GM19043 (cell line): ENCODE results near the gene KANK2.
"Not testable (repeated sequence)": the region's sequence is repeated elsewhere in the genome, so short reads cannot be mapped to it uniquely, and the experiment has no call there.

Experiments used
- ATAC-seq: cut with Tn5 transposase; IDR thresholded peaks from one replicate; pipeline ENCODE4 v1.9.1; 2021; ENCODE audit warnings: low read depth; ENCODE audit not compliant: unreplicated experiment

KANK2 gene

DNA sequence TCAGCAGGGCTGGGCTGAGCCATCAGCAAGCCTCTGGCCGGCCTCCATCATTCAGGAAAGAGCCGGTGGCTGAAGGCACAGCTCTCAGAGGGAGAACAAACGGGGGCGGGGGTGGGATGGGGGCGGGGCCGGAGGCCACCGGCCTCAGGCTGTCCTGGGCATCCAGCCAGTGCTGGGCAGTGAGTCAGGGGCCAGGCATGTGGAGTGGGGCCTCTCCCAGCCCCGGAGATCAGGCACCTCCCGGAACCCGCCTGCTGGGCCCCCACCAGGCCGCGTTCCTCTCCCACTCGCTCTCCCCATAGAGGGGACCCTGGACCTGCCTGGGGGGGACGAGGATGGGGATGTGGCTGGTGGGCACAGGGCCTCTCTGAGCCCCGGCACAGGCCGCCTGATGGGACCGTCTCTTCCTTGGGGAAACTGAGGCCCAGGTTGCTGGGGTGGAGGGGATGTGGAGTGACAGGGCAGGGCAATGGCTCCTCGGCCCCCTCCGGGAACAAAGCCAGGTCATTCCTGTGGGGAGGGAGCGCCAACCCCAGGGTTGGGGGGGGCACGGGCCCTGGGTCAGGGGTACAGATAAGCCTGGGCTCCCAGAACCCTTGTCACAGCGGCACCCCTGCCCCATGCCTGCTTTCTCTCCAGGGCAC is 54.7 kb downstream of the KANK2 start:
- no peak for ATAC-seq

DNA sequence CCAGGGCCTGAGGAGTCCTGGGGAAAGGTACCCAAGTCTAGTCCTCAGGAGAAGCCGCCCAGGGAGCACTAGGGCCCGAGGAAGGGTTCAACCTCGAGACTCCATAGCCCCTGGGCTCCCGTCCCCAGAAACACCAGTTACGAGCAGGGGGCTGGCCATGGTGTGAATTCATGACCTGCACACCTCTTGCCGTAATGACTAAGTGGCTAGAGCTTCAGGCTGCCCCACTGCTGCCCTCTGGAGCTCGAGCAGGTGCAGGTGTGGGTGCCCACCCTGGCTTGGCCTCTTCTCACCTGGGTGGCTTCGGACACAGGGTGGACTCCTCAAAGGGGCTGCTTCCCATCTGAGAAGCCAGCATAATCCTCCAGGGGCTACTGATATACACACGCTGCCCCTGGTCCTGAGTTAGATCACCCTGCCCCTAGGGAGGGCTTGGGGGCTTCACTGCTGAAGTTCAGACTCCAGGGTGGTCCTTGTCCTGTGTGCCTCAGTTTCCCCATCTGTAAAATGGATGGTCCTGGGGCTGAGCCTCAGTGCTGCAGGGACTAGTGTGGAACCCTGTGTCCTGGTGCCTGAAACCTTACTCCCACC is 55.3 kb downstream of the KANK2 start:
- ATAC-seq: no peak

DNA sequence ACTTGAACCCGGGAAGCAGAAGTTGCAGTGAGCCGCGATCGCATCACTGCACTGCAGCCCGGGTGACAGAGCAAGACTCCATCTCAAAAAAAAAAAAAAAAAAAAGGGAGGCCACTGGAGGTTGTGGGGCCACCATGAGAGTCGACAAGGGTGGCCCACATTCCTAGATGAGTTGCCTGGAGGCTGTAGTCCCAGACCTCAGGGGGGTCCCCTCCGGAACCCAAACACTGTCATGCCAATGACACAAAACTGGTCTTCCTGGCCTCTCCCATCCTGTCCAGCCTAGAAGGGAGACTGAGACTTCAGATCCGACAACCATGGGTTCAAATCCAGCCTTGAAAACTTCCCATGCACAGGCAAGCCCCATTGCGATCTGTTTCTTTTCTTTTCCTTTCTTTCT is 56.4 kb downstream of the KANK2 start:
- ATAC-seq: no peak

DNA sequence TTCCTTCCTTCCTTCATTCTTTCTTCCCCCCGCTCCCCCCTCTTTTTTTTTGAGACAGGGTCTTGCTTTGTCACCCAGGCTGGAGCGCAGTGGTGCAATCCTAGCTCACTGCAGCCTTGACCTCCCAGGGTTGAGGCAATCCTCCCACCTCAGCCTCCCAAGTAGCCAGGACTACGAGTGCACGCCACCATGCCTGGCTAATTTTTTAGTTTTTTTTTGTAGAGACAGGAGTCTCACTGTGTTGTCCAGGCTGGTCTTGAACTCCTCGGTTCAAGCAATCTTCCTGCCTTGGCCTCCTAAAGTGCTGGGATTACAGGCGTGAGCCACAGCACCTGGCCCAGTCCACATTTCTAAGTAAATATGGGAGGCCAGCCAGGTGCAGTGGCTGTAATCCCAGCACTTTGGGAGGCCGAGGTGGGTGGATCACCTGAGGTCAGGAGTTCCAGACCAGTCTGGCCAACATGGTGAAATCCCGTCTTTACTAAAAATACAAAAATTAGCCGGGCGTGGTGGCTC is 57.3 kb downstream of the KANK2 start:
- ATAC-seq: not testable (repeated sequence)

DNA sequence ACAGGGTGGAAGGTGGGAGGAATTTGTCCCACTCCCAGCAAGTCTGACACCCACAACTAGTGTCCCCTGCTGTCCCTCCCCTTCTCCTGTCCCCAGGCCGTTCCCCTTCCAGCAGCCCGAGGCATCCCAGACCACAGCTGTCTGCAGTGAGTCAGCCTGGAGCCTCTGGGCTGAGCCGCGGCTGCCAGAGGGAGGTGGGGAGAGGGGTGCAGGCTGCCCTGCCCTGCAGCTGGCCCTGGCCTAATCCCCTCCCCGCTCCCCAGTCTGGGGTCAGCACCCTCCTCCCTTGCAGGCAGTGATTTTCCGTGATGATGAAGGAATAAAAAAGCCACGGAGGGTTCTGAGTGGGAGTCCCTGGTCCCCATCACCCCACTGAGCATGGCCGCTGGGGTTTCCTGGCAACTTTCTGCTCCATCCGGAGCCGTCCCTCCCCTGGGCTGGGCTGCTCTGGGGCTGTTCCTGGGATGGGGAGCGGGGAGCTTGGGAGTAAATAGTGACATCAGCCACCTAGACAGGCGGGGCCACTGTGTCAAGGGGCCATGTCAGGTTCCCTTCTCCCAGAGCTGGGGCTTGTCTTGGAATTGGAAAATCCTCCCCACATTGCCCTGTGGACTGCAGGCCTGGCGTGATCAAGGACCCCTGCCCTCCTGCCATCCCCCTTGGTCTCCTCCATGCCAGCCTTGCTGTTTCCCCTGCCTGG is 58.6 kb downstream of the KANK2 start:
- ATAC-seq: no peak

DNA sequence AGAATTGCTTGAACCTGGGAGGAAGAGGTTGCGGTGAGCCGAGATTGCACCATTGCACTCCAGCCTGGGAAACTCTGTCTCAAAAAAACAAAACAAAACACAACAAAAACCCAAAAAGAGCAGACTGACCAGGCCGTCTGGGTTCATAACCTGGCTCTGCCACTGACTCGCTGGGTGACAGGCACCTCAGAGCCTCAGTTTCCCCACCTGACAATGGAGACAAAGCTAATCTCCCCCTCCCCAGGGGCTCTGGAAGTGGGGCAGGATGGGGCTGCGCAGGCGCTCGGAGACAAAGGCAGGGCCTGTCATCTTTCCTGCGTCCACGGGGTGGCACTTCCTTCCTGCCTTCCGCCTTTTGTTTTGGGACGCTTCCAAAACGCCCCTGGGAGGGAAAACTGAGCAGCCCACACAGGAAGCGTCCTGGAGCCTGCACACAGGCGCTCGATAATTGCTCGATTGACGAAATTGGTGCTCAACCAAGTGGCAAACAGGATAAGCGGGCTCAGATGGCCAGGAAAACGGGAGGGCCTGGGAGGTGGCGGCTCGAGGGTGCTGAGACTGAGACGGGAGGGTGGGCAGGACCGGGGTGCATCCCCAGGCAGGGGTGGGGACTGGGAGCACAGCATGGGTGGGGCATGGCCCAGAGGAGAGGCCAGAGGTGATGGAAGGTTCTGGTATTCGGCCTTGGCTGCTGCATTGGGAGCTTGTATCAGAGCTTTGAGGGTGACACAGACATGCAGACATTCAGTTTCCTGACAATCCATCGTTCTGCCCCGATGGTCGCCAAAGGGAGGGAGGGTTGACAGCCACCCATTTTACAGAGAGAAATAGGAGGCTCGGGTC is 59.6 kb downstream of the KANK2 start:
- no peak for ATAC-seq

DNA sequence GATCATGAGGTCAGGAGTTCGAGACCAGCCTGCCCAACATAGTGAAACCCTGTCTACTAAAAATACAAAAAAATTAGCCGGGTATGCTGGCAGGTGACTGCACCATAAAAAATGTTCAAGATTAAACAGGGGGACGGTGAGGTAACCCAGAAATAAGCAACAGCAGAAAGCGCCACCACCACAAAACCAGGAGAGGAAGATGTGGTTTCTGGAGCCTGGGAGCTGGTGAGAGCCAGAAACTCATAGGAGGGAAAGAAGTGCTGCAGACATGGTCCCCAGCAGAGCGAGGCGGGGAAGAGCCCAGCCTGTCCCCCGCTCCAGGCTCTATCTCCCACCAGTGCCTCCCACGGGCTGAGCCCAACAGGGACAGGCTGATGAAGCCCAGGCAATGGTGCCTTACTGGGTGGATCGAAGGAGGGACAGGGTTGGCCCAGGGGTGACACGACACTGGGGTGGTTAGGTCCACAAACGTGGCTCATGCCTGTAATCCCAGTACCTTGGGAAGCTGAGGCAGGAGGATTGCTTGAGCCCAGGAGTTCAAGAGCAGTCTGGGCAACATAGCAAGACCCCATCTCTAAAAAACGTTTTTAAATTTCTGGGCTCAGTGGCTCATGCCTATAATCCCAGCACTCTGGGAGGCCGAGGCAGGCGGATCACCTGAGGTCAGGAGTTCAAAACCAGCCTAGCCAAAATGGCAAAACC is 60.8 kb downstream of the KANK2 start:
- ATAC-seq: no peak

DNA sequence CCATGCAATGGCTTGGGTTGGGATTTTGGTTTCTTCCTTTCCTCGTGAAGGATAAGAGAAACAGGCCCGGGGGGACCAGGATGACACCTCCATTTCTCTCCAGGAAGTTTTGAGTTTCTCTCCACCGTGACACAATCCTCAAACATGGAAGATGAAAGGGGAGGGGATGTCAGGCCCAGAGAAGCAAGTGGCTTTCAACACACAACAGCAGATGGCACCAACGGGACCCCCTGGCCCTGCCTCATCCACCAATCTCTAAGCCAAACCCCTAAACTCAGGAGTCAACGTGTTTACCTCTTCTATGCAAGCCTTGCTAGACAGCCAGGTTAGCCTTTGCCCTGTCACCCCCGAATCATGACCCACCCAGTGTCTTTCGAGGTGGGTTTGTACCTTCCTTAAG is 65.9 kb downstream of the KANK2 start:
- no peak for ATAC-seq

DNA sequence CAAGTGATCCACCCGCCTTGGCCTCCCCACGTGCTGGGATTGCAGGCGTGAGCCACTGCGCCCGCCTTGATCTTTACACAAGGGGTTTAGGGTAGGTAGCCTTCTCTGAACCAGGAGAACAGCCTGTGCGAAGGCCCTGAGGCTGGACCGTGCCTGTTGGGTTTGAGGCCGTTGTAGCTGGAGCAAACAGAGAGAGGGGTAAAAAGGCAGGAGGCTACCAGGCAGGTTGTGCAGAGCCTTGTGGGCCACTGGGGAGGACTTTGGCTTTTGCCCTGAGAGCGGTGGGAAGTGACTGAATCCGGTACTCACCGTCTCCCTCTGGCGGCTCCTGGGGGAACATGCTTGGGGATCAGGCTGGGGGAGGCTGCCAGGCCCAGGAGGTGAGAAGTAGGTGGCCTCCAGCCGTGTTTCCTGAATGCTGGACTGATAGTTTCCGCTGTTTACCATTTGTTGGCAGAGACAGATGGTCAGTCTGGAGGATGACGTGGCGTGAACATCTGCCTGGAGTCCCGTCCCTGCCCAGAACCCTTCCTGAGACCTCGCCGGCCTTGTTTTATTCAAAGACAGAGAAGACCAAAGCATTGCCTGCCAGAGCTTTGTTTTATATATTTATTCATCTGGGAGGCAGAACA is 66.4 kb downstream of the KANK2 start:
- no peak for ATAC-seq

DNA sequence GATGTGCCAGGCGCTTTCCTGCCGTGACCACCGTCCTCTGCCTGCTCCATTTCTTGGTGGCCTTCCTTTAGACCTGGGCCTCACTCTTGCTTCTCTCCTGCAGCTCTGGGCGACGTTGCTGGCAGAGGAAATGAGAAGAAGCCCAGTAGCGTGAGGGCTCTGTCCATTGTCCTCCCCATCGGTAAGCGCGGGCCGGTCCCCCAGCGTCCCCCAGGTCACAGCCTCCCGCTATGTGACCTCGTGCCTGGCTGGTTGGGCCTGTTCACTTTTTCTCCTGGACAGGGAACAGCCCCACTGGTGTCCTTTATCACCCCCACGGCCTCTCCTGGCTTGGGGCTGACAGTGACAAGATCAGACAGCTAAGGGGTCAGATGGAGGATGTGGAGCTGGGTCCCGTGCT is 69.4 kb downstream of the KANK2 start:
- ATAC-seq: no peak

DNA sequence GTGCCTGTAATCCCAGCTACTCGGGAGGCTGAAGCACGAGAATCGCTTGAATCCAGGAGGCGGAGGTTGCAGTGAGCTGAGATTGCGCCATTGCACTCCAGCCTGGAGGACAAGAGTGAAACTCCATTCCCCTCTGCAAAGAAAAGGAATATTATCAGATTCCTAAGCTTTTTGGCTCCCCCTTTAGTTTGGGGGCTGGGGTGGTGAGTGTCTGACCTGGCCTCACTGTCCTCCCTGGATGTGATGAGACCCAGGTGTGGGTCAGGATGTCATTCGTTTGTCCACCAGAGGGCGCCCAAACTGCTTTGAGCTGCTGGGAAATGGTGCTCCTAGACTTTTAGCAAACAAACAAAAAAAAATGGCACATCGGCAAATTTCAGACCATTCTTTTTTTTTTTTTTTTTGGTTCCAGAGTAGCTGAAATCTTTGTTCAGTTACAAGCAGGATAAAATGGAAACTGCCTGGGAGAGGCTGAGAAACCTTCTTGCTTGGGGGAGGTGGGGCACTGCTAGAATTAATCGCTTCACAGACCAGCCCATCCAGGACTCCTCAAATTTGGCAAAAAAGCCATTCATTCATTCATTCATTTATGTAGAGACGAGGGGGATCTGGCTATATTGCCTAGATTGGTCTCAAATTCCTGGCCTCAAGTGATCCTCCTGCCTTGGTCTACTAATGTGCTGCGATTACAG is 71.2 kb downstream of the KANK2 start:
- no peak for ATAC-seq

DNA sequence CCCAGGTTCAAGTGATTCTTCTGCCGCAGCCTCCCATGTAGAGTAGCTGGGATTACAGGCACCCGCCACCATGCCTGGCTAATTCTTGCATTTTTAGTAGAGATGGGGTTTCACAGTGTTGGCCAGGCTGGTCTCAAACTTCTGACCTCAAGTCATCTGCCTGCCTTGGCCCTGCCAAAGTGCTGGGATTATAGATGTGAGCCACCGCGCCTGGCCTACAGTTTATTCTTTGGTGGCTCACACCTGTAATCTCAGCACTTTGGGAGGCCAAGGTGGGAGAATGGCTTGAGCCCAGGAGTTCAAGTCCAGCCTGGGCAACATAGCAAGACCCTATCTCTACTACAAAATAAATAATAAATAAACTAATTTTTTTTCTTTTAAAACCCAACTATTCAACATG is 73.2 kb downstream of the KANK2 start:
- ATAC-seq: not testable (repeated sequence)

DNA sequence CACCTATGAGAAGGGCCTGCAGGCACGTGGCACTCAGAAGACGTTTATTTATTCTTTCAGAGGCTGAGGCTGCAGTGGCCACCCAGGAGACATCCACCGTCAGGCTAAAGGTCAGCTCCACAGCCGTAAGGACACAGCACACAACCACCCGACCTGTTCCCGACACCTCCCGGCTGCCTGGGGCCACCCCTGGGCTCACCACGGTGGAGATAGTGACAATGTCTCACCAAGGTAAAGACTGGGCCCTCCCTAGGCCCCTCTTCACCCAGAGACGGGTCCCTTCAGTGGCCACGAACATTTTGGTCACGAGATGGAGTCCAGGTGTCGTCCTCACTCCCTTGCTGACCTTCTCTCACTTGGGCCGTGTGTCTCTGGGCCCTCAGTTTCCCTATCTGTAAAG is 74.2 kb downstream of the KANK2 start:
- no peak for ATAC-seq

DNA sequence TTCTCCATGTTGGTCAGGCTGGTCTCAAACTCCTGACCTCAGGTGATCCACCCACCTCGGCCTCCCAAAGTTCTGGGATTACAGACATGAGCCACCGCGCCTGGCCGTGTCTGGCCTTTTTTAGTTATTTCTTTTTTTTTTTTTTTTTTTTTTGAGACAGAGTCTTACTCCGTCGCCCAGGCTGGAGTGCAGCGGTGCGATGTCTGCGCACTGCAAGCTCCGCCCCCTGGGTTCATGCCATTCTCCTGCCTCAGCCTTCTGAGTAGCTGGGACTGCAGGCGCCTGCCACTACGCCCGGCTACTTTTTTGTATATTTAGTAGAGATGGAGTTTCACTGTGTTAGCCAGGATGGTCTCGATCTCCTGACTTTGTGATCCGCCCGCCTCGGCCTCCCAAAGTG is 75.4 kb downstream of the KANK2 start:
- not testable (repeated sequence) for ATAC-seq

DNA sequence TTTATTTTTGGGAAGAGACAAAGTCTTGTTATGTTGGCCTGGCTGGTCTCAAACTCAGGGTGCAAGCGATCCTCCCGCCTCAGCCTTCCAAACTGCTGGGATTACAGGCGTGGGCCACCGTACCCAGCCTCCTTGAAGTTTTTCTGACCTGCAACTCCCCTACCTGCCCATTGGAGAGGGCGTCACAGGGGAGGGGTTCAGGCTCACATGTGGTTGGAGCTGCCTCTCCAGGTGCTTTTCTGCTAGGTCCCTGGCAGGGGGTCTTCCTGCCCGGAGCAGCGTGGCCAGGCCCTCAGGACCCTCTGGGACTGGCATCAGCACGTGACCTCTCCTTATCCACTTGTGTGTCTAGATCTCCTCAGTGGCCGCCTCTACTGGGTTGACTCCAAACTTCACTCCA is 80.8 kb downstream of the KANK2 start:
- no peak for ATAC-seq

DNA sequence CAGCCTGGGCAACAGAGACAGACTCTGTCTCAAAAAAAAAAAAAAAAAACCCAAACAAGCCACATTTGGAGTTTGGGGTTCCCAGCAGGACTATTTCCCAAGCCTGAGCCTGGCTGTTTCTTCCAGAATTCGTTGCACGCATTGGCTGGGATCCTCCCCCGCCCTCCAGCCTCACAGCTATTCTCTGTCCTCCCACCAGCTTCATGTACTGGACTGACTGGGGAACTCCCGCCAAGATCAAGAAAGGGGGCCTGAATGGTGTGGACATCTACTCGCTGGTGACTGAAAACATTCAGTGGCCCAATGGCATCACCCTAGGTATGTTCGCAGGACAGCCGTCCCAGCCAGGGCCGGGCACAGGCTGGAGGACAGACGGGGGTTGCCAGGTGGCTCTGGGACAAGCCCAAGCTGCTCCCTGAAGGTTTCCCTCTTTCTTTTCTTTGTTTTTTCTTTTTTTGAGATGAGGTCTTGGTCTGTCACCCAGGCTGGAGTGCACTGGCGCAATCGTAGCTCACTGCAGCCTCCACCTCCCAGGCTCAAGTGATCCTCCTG is 81.4 kb downstream of the KANK2 start:
- no peak for ATAC-seq

DNA sequence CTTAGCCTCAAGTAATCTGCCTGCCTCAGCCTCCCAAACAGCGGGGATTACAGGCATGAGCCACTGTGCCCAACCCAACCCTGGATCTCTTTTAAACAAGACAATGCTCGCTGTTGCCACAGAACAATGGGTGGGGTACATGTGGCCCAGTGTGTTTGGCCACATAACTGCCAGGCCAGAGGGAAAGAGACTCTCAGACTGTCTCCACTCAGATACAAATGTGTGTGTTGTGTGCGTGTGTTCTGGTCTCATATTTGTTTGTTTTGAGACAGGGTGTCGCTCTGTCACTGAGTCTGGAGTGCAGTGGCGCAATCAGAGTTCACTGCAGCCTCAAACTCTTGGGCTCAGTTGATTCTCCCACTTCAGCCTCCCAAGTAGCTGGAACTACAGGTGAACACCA is 82.3 kb downstream of the KANK2 start:
- ATAC-seq: no peak
